GM21576 (cell line): ENCODE results near the gene ZNF764.
"Not testable (repeated sequence)": the region's sequence is repeated elsewhere in the genome, so short reads cannot be mapped to it uniquely, and the experiment has no call there.

ENCODE experiments used
- ATAC-seq: cut with Tn5 transposase; IDR thresholded peaks from one replicate; pipeline ENCODE4 v1.9.1; 2021; ENCODE audit warnings: mild to moderate bottlenecking, moderate library complexity; ENCODE audit not compliant: unreplicated experiment

The ZNF764 gene

GRCh38 chr16:30528799-30529457 is 29.2 kb downstream of the ZNF764 start:
- ATAC-seq: no peak

DNA sequence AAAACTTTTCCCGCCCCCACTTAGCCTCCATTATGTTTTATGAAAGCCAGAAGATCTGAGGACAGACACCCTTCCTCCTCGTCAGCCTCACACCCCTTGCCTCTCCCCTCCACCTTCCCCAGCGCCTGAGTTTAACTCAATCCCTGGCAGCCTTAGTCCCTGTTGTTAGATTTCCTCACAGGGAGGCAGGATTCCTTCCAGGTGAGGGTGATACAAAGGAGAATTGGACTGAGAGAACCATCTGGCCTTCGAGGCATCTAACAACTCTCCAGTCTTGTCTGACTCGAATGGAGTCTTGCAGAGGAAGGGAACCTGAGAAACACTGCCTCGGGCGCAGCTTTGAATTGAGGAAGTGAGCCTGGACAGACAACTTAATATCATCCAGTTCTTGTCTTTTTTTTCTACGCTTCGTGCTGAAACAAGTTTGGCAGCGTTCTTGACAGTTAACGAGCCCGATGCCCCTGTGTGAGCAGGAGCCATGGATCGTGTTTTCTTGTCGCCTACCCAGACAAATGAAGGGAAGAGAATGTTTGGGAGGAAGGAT is 30.5 kb downstream of the ZNF764 start:
- ATAC-seq: no peak

GRCh38 chr16:30526823-30527634 is 31.1 kb downstream of the ZNF764 start:
- peak; percentile 78 for ATAC-seq

- no peak for ATAC-seq
These were observed 31.9 kb downstream of the ZNF764 start, which contains the start of gene ZNF768 for GRCh38 chr16:30526137-30526822. TSS of gene ZNF768 (minus strand) at chr16:30526566. CDS start at chr16:30526413, 153 bp downstream.

DNA sequence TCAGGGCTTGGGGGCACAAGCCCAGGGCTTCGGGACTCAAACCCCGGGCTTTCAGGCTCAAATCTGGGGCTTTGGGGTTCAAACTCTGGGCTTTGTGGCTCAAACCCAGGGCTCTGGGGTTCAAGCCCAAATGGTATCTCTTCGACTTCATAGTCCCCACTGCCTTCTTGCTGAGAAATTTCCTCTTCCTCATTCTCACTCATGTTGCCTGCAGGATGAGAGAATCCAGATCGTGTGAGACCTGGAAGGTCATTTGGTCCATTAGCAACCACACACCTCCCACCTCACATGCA is 32.4 kb downstream of the ZNF764 start:
- ATAC-seq: no peak

- ATAC-seq: no peak
These were observed 33.3 kb downstream of the ZNF764 start for GRCh38 chr16:30524575-30525568.

DNA sequence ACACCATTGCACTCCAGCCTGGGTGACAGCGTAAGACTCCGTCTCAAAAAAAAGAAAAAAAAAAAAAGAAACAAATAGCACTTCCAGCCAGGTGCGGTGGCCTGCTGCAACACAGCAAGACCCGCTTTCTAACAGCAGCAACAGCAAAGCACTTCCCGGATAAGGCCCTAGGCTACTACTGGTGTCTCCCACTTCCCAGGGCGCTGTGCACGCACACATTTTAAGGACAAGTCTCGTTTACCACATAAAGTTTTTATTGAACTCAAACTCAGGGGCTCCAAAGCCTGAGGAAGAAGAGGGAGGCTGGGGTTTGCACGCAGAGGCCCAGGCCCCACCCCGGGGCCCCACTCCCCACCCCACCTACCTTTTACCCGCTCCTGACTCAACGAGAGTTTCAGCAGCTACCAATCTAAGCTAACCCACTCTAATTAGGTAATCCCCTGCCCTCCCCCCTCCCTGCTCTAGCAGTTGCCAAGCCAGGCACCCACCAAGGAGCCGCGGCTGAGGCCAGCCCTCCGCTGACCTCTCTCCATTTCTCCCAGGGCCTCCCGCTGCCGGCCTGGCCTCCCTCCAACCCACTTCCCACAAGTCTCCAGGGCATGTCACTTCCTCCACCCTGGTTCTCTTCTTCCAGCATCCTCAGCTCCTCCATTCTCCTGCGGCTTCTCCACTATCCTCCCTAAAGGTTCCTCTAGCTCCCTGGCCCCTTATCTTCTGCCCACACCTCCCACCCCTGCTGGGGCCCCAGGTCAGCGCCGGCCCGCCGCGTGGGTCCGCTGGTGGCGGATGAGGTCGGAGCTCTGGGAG is 34.2 kb downstream of the ZNF764 start:
- no peak for ATAC-seq

DNA sequence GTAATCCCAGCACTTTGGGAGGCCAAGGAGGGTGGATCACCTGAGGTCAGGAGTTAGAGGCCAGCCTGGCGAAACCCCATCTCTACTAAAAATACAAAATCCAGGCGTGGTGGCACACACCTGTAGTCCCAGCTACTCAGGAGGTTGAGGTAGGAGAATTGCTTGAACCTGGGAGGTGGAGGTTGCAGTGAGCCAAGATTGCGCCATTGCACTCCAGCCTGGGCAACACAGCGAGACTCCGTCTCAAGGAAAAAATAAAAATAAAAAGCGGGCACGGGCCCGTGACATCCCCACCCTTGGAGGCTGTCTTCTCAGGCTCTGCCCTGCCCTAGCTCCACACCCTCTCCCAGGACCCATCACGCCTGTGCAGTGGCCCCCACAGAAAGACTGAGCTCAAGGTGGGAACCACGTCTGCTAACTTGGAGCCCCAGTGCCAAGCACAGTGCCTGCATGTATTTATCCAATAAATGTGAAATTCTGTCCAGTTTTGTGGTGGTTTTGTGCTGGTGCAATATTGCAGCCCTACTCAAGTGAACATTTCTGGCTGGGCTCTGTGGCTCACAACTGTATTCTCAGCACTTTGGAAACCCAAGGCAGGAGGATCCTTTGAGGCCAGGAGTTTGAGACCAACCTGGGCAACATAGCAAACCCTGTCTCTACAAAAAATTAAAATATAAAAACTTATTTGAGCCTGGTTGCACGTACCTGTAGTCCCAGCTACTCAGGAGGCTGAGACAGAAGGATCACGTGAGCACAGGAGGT is 35.3 kb downstream of the ZNF764 start:
- ATAC-seq: not testable (repeated sequence)

DNA sequence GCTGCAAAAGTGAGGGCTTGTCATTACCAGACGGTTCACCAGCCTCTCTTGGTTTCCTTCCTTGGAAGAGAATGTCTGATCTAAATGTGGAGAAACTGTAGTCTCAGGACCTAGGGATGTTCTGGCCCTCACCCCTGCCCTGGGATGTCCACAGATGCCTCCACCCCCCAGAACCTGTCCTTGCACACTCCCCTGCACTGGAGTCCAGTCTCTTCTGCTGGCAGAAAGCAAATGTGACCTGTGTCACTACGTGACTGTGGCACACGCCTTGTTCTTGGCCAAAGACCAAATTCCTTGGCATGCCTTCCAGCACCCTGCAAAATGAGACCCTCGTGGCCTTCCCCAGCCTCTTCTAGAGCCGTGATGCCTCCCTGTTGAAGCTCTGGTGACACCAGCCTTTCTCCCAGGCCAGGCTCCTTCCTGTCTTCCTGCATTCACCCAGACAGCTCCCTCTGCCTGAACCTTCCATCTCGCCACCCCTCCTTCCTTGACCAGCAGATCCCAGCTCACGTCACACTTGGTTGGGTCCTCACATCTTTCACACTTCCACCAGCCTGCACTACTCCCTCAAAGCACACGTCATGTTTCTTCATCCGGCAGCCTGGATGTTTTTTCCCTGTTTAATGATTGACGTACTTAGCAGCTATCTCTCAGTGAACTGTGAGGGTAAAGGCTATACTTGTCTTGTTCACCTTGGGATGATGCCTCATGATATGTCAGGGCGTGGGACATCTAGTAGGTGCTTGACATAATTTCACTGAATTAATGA is 36.1 kb downstream of the ZNF764 start:
- ATAC-seq: no peak

- no peak for ATAC-seq
These were observed 36.7 kb downstream of the ZNF764 start for GRCh38 chr16:30521476-30521872.

- ATAC-seq: no peak
These were observed 38.8 kb downstream of the ZNF764 start for GRCh38 chr16:30519120-30520049.

- ATAC-seq: no peak
These were observed 39.6 kb downstream of the ZNF764 start for GRCh38 chr16:30518552-30518951.

GRCh38 chr16:30515275-30515674 is 42.9 kb downstream of the ZNF764 start:
- no peak for ATAC-seq

- no peak for ATAC-seq
These were observed 46.7 kb downstream of the ZNF764 start for GRCh38 chr16:30511509-30511908.

GRCh38 chr16:30510376-30510938 is 47.7 kb downstream of the ZNF764 start:
- no peak for ATAC-seq

- ATAC-seq: no peak
These were observed 49.0 kb downstream of the ZNF764 start for GRCh38 chr16:30509081-30509765.
